ENCODE results near the gene GNAL.
"Not testable (repeated sequence)": the region's sequence is repeated elsewhere in the genome, so short reads cannot be mapped to it uniquely, and the experiment has no call there.

Gene GNAL

DNA sequence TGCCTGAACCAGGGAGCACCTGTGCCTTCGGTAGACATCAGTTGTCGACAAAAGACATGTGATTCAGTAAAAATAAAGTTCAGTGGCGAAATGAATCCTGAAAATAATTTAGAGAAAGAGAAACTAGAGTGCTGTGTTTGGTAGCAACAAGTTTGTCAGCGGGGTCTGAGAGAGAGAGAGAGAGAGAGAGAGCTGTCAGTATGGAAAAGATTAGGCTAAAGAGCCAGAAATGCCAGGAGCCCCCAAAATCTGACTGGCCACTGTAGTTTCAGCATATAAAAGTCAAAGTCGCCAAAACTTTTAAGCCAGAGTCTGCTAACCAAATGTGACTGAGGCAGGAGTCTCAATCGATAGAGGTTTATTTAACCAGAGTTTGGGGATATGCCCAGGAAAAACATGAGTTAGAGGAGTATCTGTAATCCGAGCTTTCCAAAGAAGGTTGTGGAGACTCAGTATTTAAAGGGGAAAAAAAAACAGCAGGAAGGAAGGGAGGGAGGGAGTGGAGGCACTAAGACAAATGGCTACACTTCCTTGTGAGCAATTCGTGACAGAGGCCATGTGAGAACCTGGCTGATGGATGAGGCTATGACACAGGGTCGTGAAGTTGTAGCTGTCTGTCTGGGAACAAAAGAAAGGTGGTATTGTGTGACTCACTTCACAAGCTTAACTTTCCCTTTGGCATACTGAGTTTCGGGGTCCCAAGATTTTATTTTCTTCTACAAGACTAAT, 20.5 kb upstream of the GNAL start:
- in situ Hi-C loops (cut with MboI; ENCODE audit: low sequenced_read_pairs): no loop called here

DNA sequence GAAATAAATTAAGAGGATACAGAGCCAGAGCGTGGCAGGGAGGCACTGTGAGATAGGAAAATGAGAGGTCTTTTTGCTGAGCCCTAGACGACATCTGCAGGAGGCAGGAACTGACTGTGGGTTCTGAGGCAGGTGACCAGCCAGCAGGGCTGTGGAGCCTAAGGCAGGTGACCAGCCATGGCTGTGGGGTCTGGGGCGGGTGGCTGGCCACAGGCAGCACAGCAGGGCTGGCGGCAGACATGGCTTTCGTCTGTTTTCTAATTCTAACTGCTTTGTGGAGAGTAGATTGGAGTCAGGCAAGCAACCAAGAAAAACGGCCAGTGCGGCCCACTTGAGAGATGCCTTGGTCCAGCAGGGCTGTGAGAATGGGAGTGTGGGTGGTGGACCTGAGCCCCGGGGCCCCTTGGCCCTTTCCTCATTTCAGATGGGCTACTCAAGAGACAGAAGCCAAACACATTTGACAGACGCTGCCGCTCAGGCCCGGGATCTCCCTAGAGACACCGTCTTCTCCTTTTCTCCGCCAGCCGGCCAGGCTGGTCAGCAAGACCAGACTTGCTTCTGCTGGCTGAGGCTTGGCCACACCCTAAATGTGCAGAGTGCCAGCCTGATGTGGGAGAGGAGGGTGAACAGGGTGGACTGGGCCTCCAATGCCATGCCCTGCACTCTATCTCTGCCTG, 19.7 kb upstream of the GNAL start:
- in situ Hi-C loops (cut with MboI; ENCODE audit: low sequenced_read_pairs): no loop called here

DNA sequence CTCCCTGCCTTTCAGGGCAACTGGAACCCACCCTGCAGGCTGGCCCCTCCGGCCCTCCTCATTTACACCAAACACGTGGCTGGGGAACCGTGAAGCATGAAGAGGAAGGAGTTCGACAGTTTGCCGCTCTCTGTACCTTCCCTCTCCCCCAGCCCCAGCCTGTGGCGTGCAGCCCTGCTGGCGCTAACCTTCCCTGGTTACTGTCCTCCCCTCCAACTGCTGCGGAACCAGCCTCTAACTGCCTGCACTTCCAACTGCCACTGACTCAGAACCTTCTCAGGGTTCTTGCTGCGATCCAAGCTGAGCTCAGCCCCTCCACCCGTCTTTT, 19.2 kb upstream of the GNAL start:
- in situ Hi-C loops (cut with MboI; ENCODE audit: low sequenced_read_pairs): no loop called here

DNA sequence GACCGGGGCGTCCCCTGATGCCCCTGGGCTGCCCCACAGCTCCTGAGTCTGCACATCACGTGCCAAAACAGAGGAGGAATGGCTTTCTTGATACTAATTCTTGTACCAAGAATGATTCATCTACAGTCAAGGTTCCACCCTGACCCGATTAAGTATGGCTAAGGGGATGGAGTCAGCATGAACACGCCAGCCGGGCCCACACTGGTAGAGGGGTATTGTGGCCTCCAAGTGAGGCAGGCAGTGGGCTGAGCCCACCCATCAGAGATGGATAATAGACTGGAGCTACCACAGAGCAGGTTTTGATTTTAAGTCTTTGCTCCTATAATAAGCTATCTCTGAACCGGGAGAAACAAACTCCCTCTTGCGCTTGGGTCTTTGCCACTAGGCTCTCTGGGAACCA, 17.9 kb upstream of the GNAL start:
- in situ Hi-C loops (cut with MboI; ENCODE audit: low sequenced_read_pairs): no loop called here

DNA sequence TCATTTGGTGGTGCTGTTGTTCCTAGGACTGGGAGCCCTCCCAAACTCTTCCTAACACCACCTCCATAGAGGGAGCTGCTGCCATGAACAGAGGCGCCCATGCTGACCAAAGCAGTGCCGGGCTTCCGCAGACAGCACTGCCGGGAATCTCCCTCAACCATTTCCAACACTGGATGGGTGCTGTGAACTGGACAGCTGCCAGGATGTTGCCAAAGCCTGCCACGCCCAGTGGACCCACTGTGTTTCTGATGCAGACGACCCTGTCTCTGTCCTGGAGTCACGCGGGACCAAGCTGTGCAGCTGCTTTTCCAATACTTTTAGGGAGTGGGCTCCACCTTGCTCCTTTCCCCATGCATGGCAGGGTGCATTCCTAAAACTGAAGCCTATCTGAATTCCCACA, 16.9 kb upstream of the GNAL start:
- in situ Hi-C loops (cut with MboI; ENCODE audit: low sequenced_read_pairs): no loop called here

DNA sequence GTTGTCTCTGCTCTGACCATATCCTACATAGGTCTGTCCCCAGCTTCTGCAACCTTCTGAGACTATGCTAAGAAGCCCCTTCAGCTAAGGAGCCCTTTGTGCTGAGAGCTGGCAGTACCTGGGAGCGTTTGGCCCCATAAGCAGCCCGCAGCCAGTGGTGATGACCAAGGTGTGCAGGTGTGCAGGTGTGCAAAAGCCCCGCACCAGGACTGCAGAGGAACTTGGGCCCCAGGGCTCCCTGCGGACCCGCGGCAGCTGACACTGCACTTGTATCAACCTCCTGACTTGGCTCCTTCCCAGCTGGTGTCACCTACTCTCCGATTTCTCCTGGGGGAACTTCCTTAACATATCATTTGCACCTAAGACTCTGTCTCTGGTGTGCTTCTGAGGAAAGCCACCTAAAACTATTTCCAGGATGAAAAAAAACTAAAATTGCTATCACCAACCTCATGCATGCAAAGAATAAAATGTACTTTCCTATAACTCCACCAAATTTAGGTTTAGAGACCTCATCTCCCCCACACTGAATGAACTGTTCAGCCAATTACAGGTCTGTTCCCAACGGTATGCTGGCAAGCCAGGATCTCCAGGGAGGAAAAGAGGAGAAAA, 16.1 kb upstream of the GNAL start:
- in situ Hi-C loops (cut with MboI; ENCODE audit: low sequenced_read_pairs): no loop called here

DNA sequence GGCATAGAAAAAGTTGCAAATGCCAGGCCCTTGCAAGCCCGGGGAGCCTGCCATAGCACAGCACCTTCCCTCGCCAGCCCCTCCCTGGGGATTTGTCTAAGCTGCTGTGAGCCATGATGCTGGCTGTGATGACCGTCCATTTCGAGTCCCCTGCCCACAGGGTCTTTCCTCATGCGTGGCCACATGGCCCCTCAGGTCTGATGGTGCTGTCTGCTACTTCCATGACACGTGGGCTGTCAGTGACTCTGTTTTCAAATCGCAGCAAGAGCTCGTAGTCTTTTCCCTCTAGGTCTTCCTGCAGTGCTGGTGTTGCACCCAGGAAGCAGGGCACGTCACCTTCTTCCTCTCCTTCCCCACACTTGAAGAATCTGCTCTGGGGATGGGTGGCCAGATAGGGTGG, 15.5 kb upstream of the GNAL start:
- in situ Hi-C loops (cut with MboI; ENCODE audit: low sequenced_read_pairs): no loop called here

DNA sequence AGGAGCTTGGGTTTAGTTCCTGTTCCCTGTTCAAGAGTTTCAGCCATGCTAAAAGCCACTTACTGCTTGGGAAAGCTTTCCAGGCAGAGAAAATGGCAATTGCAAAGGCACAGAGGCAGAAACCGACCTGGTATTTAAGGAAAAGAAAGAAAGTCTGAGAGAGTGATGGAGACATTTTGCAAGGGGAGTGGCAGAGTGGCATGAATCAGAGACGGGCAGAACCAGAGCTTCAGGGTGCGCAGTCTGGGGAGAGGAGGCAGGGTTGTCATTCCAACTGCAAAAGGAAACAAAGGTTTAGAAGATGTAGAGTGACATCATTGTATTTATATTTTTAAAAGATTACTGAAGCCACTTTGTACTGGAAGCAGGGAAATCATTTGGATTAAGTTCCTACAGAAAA, 14.9 kb upstream of the GNAL start:
- in situ Hi-C loops (cut with MboI; ENCODE audit: low sequenced_read_pairs): no loop called here

DNA sequence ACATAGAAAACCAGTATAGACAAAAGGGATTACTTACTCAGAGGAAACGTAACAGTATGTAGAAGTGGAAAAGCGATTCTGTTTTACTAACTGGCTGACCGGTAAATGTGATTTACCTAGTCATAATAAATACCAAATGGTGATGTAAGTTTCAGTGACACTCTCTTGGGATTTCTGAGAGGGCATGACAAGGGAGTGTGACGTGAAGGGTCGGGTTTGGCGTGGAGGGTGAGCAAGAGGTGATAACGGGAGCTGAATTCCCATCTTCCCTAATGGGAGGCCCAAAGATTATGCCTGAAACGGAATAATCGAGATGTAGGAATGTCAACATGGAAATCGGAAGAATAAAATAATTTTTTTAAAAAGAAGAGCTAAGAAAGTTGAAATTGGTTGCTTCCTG, 12.7 kb upstream of the GNAL start:
- in situ Hi-C loops (cut with MboI; ENCODE audit: low sequenced_read_pairs): no loop called here

DNA sequence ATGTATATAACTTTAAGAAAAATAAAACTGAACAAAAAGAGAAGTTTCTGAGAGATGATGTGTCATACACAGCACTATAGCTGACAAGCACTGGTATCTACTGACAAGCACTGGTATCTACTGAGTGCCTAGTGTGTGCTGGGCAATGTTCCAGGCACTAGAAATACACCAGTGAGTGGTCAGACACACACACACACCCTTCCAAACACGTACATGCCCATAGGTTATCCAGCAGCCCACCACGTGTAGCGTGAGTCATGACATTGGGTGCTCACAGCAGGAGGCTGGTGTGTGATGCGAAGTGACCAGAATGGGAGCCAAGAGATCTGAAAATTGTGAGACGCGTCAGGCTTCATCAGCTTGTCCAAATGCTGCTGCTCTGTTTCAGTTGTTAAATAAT, 12.2 kb upstream of the GNAL start:
- in situ Hi-C loops (cut with MboI; ENCODE audit: low sequenced_read_pairs): no loop called here

DNA sequence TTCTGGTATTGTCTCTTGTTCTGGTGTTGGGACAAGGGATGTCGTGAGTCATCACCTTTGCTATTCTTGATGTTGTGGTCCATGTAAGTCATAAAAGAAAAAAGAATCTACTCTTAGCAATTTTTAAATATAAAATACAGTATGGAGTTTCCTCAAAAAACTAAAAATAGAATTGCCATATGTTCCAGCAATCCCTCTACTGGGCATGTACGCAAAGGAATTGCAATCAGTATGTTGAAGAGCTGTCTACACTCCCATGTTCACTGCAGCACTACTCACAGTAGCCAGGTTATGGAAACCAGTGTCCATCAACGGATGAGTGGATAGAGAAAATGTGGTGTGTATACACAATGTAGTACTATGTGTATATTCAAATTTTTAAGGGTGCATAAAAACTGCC, 10.9 kb upstream of the GNAL start:
- in situ Hi-C loops (cut with MboI; ENCODE audit: low sequenced_read_pairs): no loop called here

DNA sequence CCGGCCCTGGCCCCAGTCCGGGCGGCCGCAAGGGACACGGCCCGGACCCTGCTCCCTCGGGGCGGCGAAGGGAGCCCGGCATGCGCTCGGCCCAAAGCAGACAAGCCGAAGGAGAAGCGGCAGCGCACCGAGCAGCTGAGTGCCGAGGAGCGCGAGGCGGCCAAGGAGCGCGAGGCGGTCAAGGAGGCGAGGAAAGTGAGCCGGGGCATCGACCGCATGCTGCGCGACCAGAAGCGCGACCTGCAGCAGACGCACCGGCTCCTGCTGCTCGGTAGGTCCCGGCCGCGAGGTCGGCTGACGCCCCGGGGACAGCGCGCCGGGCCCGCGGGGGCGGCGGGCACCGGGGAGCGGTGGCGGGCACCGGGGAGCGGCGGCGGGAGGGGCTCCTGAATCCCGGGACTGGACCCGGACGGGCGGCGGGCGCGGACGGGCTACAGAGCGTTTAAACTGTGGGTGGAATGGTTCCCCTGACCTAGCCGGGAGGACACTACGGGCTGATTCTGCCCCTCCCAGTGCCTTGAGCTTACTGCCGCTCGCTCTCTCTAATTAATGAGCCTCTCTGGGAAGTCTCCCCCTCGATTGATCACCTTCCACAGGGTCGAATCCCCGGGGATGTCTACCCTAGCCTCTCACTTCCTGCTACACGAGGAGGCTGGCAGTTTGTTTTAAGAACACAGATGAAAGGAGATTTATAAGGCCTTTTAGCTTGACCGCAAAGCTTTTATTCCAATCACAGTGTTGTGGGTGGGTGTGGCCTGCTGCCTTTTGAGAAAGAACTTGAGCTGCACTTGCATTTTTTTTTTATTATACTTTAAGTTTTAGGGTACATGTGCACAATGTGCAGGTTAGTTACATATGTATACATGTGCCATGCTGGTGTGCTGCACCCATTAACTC, 853 bp downstream of the GNAL start:
- in situ Hi-C loops (cut with MboI; ENCODE audit: low sequenced_read_pairs): no loop called here

DNA sequence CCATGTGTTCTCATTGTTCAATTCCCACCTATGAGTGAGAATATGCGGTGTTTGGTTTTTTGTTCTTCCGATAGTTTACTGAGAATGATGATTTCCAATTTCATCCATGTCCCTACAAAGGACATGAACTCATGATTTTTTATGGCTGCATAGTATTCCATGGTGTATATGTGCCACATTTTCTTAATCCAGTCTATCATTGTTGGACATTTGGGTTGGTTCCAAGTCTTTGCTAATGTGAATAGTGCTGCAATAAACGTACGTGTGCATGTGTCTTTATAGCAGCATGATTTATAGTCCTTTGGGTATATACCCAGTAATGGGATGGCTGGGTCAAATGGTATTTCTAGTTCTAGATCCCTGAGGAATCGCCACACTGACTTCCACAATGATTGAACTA, 1.6 kb downstream of the GNAL start:
- in situ Hi-C loops (cut with MboI; ENCODE audit: low sequenced_read_pairs): not testable (repeated sequence)

DNA sequence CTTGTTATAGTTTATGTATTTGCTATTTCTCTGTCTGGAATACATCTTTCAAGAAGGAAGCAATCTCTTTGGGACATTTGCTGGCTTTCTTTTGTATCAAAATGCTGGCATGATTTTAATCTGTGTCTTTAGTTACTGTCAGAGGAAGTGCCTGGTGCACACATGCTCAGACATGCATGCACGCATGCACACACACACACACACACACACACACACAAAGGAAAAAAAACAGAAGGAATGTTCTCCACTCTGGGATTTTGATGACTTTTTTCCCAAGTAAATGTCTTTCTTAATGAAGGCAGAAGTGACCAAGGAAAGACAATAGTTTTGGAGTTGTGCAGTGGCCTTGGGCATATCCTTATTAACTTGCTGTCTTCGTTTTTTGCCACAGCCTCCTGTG, 6.7 kb downstream of the GNAL start:
- in situ Hi-C loops (cut with MboI; ENCODE audit: low sequenced_read_pairs): no loop called here

DNA sequence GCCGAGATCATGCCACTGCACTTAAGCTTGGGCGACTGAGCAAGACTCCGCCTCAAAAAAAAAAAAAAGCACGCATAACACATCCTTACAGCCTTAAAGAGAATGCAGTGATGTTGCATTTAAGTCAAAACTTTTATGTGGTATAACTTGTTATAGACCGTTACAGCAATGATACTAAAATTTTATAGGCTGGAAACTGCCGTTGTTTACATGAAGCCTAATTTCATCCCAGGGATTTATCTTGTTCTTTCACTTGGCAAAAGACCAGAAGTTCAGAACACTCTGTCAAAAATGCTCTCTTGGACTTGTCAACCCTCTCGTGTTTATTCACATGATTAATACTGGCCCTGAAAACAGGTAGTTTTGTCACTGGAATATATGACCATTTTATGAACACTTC, 7.4 kb downstream of the GNAL start:
- in situ Hi-C loops (cut with MboI; ENCODE audit: low sequenced_read_pairs): no loop called here

DNA sequence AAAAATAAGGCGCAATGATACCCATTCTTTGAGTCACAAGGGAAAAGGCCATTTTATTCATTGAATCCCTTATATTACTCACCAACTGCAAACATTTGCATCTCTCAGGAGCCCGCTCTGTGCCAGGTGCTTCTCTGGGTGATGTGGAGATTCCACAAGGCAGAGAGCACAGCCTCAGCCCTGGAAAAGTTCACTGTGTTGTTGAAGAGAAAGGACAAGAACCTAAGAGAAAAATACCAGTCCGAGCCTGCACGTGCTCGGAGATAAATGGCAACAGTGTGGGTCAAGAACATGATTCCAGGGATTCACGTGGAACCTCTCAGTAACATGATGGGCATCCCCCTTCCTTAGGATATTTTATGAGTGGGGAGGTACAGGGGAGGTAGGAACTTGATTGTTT, 11.8 kb downstream of the GNAL start:
- in situ Hi-C loops (cut with MboI; ENCODE audit: low sequenced_read_pairs): no loop called here

DNA sequence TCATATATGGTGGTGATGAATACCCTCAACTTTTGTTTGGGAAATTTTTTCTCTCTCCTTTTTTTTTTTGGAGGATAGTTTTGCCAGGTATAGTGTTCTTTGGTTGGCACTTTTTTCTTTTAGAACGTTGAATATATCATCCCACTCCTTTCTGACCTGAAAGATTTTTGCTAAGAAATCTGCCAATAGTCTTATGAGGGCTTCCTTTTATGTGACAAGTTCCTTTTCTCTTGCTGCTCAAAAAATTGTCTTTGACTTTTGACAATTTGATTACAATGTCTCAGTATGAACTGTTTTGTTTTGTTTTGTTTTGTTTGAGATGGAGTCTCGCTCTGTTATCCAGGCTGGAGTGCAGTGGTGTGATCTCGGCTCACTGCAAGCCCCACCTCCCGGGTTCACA, 21.5 kb downstream of the GNAL start:
- in situ Hi-C loops (cut with MboI; ENCODE audit: low sequenced_read_pairs): no loop called here

DNA sequence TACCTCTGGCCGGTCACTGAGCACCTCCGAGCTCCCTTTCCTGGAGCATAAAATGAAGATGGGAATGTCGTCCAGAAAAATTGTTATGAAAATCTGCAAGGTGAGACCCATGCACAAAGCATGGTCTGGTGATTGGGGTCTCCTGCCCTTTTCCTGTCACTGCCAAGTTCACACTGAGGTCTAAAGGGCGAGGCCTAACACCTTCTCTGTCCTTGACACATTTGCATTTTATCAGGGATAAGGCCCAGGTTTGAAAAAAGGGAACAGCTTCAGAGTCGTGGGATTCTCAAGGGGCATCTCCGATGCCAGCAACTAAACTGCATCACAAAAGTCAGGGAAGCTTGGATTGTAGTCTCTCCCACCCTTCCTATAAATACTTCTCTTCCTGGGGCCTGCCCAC, 24.7 kb downstream of the GNAL start:
- in situ Hi-C loops (cut with MboI; ENCODE audit: low sequenced_read_pairs): no loop called here

DNA sequence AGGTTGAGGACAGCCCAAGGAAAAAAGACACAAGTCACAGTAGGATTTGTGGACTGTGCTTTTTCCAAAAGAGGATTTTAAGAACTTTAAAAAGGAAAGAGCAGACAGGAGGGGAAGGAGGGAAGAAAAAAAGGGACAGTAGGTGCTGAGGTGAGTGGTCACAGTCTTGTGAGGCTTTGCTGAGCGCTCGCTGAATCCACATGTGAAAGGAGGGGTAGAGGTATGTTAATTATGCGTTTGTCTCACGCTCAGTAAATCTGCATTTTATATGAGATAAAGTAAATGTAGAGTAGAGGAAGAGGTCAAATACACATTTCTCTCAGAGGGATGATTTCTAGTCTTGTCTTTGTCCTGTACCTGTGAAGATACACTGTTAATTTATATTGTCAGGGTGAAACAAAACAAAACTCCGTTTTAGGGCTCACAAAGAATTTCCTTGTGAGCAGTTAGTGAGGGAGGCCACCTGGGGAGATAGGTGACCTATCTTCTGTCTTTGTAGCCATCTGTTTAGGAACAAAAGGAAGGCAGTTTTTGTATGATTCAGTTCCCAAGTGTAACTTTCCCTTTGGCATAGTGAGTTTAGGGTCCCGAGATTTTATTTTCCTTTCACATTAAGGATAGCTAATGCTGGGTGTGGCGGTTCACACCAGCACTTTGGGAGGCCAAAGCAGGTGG, 25.3 kb downstream of the GNAL start:
- in situ Hi-C loops (cut with MboI; ENCODE audit: low sequenced_read_pairs): no loop called here

DNA sequence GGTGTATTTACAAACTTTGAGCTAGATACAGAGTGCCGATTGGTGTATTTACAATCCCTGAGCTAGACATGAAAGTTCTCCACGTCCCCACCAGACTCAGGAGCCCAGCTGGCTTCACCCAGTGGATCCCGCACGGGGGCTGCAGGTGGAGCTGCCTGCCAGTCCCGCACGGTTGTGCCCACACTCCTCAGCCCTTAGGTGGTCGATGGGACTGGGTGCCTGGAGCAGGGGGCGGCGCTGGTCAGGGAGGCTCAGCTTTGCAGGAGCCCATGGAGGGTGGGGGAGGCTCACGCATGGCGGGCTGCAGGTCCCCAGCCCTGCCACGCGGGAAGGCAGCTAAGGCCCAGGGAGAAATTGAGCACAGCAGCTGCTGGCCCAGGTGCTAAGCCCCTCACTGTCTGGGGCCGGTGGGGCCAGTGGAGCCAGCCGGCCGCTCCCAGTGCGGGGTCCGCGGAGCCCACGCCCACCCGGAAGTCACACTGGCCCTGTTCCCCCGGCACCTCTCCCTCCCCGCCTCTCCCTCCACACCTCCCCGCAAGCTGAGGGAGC, 27.8 kb downstream of the GNAL start:
- in situ Hi-C loops (cut with MboI; ENCODE audit: low sequenced_read_pairs): not testable (repeated sequence)

DNA sequence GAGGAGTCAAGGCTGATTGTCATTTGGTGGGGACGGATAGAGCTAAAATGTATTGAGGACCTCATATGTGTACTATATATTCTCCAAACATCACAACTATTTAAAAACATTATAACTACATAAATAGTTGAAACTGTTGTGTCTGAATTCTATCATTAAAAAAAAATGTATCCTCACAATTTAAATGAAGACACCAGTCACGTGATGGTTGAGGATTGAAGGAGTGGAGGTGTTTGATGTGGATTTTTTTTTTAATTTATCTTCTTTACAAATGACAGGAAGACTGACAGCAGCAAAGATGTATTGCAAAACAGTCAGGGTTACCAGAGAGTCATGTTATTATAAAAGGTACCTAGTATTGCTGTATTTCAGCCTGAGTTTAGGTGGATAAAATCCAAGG, 30.0 kb downstream of the GNAL start:
- in situ Hi-C loops (cut with MboI; ENCODE audit: low sequenced_read_pairs): no loop called here
